Activated CD4-positive, alpha-beta T cell treated with anti-CD3 and anti-CD28 coated beads for 4 hours (primary cell): ENCODE data around the gene PRKCE.
"Not testable (repeated sequence)": the region's sequence is repeated elsewhere in the genome, so short reads cannot be mapped to it uniquely, and the experiment has no call there.

Experiments
- DNase-seq, 2 donors: peaks; one replicate each; pipeline ENCODE4 v3.0.0-alpha.2; 2020

Gene PRKCE

DNA sequence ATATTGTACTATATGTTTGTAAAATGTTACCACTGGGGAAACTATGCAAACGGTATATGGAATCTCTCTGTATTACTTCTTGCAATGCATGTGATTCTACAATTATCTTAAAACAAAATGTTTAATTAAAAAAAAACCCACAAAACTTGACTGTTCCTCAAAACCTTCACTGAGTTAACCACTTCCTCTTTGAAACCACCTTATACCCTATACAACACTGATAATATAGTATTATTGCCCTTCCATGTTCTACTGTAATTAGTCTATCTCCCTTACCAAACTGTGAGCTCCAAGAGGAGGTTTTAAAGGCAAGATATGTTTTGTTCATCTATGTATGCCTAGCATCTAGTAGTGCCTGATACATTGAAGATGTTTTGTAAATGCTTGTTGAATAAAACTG, 572.0 kb downstream of the PRKCE start:
- DNase-seq = not testable (repeated sequence)

DNA sequence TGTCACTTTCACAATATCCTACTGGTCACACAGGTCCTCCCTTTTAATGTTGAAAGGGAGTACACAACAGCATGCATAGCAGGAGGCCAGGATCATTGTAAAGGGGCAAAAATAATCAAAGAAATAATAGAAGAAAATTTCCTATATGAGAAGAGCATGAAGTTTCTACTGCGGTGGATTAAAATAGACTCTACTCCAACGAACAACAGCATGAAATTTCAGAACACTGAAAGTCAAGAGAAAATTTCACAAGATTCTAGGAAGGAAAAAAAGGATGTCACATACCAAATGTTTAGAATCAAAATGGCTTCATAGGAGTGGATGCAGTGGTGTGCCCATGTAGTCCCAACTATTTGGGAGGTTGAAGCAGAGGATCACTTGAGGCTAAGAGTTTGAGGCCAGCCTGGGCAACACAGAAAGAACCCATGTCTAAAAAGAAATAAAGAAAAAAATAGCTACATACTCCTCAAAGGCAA, 573.7 kb downstream of the PRKCE start:
- DNase-seq = no peak

DNA sequence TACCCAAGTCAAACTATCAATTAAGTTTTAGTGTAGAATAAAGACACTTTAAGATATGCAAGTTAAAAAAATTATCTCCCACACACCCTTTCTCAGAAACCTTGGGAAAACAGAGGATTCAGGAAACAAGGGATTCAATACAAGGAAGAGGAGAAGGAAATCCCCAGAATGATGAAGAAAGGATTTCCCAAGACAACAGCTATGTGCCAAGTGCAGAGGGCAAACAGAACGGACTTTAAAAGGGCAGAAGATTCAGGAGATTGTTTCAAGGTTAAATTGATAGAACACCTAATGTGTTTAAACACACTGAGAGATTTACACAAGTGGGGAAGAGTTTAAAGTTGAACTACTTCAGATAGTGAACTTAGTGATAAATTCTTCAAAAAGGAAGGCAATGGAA, 574.3 kb downstream of the PRKCE start:
- no peak for DNase-seq

DNA sequence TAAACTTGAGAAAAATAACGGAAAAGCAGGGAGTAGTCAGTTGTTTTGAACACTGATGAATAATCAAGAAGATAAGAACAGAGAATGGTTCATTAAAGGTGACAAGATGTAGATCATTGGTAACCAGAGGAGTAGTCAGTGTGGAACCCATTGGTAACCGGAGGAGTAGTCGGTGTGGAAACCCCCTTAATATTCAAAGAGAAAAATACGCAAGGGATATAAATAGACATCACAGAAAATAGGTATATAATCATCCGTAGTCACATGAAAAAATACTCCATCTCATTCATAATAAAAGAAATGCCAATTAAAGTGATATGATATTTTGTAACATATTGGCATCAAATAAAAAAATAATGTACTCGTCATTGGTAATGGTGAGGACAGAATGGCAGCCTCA, 575.1 kb downstream of the PRKCE start:
- DNase-seq = no peak

DNA sequence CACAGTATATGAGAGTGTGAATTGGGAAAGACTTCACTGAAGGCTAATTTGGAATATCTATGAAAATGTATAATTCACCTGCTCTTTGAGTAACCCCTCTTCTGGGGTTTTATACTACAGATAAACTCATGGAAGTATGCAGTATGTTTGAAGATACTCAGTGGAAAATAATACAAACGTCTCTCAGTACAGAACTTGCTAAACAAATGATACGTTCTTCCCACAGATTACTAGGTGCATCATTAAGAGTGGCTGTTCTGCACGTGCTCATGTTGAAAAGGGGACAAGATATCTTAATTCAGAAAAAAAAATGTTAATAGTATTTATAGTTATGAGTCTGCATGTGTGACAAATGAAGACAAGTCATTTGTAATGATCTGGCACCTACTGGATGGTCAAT, 575.5 kb downstream of the PRKCE start:
- no peak for DNase-seq

DNA sequence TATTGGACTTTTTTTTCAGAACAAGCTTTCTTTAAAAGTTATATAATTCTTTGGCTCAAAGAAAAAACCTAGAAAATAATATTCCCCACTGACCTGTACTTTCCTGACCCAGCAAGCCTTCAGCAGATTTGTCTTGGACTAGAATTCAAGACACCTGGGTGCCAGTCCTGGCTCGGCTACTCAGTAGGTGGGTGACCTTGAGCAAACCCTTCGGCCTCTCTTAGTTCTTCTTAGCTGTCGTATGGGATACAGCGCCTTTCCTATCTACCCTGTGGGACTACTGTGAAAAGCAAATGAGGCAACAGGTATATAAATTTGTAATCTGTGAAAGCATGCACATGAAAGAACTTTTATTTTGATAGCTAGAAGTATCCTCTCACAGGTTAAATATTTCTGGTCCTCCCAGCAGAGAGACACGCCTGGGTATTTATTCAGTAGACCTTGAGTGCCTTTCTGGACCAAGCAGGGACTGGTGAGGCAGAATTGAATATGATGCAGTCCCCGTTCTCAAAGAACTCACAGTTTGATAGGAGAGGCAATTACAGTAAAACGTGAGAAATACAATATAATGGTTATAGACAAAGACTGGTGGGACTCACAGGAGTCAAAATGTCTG, 576.3 kb downstream of the PRKCE start:
- DNase-seq = no peak

DNA sequence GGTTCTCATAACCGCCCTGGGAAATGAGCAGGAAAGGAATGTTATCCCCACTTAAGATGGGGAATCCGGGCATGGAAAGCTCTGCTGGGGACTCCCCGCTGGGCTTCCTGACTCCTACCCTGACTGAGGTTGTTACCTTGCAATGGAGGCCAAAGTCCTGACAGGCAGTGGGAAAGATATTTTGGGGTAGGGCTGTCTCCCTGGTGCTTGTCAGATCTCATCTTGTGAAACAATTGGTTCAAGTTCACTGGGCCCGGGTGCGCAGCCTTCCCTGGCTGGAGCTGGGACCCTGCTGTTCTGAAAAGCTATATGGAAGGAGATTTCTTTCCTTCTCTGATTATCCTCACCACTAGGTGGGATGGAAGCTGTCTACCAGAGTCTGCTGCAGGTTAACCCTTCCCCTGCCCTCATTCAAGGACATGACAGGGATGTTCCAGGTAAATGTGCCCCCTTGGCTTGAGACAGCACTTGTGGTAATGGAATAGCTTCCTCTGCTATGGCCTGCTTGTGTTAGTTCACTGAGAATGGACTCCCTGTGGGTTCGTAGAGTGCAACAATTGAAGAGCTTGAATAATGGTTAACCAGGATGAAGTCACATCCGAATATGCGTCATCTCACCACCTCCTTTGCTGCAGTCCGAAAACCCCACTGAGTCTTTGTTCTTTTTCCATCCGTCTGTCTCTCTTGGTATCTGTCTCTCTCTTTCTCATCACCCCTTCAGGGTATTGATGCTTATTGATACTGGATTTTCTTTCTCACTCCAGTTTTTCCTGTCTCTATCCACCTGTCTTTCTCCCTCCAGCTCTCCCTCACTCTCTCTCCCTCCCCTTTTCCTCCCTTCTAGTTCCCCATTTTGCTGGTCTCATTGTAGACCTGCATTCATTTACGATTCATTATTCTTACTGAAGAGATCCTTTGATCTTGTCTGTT, 577.9 kb downstream of the PRKCE start:
- DNase-seq = peak; percentile 34 to 35

DNA sequence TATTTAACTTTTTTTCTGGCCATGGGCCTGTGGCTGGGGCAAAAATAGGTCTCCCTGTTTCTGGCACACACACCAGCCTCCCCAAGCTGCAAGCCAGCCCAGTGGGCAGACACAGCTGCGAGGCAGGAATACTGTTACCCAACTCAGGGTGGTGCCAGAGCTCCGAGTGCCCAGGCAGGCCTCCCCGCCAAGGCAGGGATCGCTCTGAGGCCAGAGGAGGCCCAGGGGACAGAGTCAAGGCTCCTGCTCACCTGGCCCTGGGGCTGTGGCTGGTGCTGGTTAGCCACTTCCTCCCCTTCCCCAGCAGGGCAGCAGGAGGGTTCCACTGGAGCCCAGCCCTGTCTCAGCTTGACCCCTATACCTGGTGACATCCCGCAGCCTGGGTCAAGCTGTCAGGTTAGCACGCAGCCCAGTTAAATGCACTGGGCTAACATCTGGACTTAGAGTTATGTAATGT, 578.7 kb downstream of the PRKCE start:
- no peak for DNase-seq

DNA sequence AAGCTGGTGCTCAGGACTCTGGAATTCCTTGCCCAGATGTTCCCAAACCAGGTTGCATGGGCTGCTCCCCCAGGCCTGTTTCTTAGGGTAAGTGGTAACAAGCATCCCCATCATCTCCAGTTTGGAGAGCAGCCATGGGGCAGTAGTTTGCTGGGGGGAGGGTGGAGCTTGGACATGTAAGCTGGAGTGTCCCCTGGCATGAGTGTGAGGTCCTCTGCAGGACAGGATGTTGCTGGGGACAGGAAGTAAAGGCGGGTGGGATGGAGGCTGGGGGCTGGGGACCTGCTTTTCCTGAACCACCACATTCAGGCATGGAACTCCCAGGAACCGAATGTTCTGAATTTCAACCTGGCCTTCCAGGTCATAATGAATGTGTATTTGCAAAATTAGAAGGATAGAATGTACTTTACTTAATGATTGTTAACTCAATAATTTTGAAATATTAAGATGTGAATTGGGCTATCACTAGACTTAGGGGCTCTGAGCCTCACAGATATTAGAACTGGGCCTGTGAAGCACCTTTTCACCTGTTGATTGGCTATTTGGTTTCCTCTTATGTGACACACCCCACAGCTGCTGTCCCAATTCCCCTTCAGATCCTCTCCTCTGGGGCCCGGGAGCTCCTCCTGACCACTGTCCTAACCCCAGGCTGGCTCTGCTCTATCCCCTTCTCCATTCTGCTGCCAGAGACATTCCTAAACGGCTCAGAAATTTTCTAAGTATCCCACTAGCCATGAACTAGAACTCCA, 579.4 kb downstream of the PRKCE start:
- no peak for DNase-seq

DNA sequence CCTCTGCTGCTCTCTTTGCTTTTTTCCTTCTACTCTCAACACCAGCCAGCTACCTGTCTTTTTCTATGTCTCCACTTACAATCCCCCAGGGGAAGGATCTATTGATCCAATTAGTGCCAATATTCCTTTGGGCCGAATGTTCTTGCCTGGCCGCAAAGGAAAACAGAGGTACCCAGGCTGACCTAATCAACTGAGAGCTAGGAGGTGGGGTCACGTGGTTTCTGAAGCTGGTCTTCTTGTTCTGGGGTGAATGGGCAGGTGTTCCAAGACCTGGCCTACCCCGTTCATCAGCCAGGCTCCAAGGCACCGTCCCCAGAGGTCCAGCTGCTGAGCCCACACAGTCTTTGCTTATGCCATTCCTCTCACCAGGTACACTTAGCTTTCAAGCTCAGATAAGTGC, 580.2 kb downstream of the PRKCE start:
- no peak for DNase-seq

DNA sequence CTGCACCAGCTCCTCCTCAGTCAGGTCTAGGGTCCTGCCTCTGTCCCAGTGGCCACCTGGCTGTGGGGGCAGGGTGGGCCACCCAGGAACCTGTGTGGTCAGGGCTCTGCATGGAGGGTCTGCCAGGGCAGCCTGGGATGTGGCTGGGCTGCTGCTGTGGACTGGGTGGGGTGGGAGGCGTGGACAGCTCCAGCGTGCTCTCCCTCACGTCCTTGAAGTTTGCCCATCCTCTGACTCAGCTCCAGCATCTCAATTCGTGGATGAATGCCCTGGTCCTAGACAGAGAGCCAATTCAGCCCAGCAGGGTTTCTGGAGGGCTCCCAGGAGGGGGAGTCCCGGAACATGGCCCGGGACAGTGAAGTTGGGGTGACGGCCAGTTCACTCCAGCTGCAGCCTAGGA, 581.4 kb downstream of the PRKCE start:
- DNase-seq = no peak

DNA sequence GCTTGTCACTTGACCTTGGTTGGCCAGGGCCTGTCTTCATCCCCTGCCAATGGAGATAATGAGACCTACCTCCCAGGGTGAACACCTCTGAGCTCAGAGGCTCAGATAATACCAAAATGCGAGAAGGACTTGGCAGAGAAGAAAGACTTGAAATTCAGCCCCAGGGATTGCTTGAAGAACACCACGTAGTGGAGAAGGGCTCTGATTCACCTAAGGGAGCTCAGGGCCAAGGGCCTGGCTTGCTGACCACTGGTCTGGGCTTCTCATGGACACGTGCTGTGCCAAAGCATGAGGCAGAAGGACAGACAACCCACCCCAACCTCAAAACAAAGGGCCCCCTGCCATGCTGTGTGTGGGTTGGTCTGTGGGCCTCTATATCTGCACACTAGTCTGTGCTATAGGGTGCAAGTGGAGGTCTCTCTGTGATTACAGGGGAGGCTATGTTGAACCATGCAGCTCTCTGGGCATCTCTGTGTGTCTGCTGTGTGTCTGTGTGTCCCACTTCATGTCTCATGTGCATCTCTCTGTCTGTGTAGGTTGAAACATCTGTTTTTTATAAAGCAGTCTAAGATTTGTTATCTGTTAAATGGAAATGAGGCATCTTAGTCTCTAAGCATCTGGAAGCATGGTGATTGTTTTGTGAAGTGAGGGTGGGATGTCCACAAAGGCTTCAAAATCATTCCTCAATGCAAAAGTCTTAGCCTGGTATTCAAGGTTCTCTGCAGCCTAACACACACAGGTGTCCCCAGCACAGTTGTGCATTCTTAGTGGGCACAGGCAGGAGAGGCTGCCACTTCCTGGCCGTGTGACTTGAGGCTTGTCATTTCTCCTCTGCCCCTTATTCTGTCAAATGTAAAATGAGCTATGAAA, 584.8 kb downstream of the PRKCE start:
- DNase-seq = no peak

DNA sequence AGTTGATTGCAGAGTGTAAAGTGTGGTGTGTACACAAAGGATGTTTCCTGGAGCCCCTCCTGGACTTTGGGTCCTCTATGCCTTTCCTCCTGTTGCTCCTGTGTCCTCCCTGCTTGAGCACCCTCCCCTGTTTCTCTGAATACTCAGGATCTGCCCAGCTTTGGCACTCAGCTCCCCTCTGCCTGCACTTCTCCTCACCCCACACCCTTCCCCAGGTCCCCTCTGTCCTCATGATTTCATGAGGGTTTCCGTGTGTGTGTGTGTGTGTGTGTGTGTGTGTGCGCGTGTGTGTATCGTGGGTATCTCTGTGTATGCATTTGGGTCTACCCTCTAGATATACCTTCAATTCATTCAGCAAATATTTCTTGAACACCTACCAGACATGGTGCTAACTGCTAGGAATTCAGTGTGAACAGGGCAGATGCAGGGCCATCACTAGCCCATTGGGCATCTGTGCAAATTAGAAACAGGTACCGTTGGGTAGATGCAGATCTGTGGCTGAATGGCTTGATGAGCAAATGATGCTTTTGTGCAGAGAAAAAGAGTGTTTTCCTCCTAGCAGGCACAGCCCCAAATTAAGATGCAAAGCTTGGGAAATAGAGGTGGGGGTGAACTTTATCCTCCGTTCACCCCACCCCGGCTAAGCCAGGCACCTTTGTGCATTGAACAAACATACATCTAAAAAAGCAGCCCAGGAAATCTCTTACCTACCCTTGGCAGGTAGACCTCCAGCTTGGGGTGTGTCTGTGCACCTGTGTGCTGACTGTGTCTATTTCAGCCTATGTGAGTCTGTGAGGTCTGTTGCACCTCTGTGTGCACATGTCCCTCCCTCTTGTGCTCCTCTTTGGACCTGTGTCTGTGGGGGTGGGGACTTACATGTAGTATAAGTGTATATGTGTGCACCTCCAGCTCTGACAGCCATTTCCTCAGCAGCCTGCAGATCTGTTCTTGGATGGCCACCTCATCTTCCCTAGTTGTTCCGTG, 585.7 kb downstream of the PRKCE start:
- no peak for DNase-seq
